Tibial nerve (tissue), 4 donors: ENCODE measurements around the gene AKR1E2. TPM values are rescaled to one million over a fixed set of nuclear protein-coding genes. Genes with fewer than 3 reads are reported as not detected.
A peak's percentile ranks its signal among the peaks of the same experiment; 100 is the strongest.

Experiments
- DNase-seq, 2 donors: peaks; one replicate each; pipeline ENCODE4 v3.0.0-alpha.2; 2019; ENCODE audit warnings: low spot score in 2 of 2
- H3K27ac ChIP-seq, 4 donors: fragments of 200-600 bp; sonication (generic) in 3 of 4; one replicate each; pipeline ENCODE4 v1.5.1; 2017 to 2019; ENCODE audit warnings: mild to moderate bottlenecking in 1 of 4
- H3K27me3 ChIP-seq, 2 donors: fragments of 200-600 bp; sonication (generic) in 1 of 2; one replicate each; pipeline versions ENCODE4 v1.5.1 to v1.6.0; 2017 to 2019
- H3K36me3 ChIP-seq, 3 donors: fragments of 200-600 bp; sonication (generic); one replicate each; pipeline ENCODE4 v1.5.1; 2018 to 2019
- H3K4me1 ChIP-seq, 4 donors: fragments of 200-600 bp; sonication (generic) in 3 of 4; one replicate each; pipeline ENCODE4 v1.5.1; 2017 to 2019
- H3K4me3 ChIP-seq, 4 donors: fragments of 200-600 bp; sonication (generic) in 3 of 4; one replicate each; pipeline ENCODE4 v1.5.1; 2017 to 2019; ENCODE audit warnings: mild to moderate bottlenecking in 1 of 4, moderate library complexity in 1 of 4
- H3K9me3 ChIP-seq, 4 donors: fragments of 200-600 bp; sonication (generic) in 3 of 4; one replicate each; pipeline ENCODE4 v1.5.1; 2017 to 2019
- CTCF ChIP-seq, 5 experiments: fragments of 200-600 bp in 3 of 5; fragments of 450-650 bp in 2 of 5; sonication (generic) in 3 of 5; IDR thresholded peaks; one replicate each; pipeline ENCODE4 v1.5.1; 2016 to 2019; ENCODE audit warnings: antibody characterized with exemption in 5 of 5, mild to moderate bottlenecking in 3 of 5, moderate library complexity in 2 of 5
- EP300 ChIP-seq, 2 donors: sonication (generic); formaldehyde crosslinking; IDR thresholded peaks; one replicate each; pipeline ENCODE4 v1.6.1; 2017; ENCODE audit warnings: antibody characterized with exemption in 2 of 2, mild to moderate bottlenecking in 1 of 2
- POLR2A ChIP-seq, 2 donors: fragments of 450-650 bp; IDR thresholded peaks; one replicate each; pipeline ENCODE4 v1.6.1; 2017; ENCODE audit warnings: antibody characterized with exemption in 2 of 2, mild to moderate bottlenecking in 2 of 2, moderate library complexity in 2 of 2
- WGBS, 2 donors: methylation state at CpG; one replicate each; pipeline ENCODE4 v1.1.5; 2018; 5-methylcytosine and 5-hydroxymethylcytosine counted together
- total RNA-seq, 4 donors: library from RNA; depleted of rRNA; stranded (reverse); fragments of >200 nt; gene quantifications; one replicate each; pipeline ENCODE4 v1.1.0, GENCODE V29; 2016

AKR1E2 gene
- total RNA-seq, 4 donors from 2014 or later: 12.7 to 24.3 (median 21.3) TPM

- no peak for TF ChIP-seq EP300 (IDR thresholded peaks at IDR 0.05)
- no peak for TF ChIP-seq POLR2A (IDR thresholded peaks at IDR 0.05)
- no peak for TF ChIP-seq CTCF (IDR thresholded peaks at IDR 0.05)
- DNase-seq: no peak
- Histone ChIP-seq H3K27me3 (peaks cover 0 to 3% of the 10 kb centered on the region in 2 donors), H3K9me3 (no peaks in the 10 kb centered on the region), H3K27ac (no peak overlapping the region), H3K4me3 (no peak overlapping the region), H3K36me3 (peaks cover 0 to 68% (median 0%) of the 10 kb centered on the region in 3 donors), H3K4me1 (peaks cover 0 to 4% (median 0%) of the 10 kb centered on the region in 4 donors)
- WGBS, 2 donors: 87 to 93% methylated on average over 4 of the region's 4 CpGs
Measured at GRCh38 chr10:4834898-4835405, 8.9 kb downstream of the AKR1E2 start.

GRCh38 chr10:4835494-4835918 is 9.5 kb downstream of the AKR1E2 start:
- no peak for DNase-seq
- Histone ChIP-seq H3K4me1 (no peaks in the 10 kb centered on the region), H3K9me3 (no peaks in the 10 kb centered on the region), H3K27me3 (peaks cover 0 to 3% of the 10 kb centered on the region in 2 donors), H3K27ac (no peak overlapping the region), H3K4me3 (no peak overlapping the region), H3K36me3 (peaks cover 0 to 69% (median 0%) of the 10 kb centered on the region in 3 donors)
- 83 to 86% methylated on average over 5 of the region's 5 CpGs for WGBS, 2 donors
- TF ChIP-seq POLR2A (IDR thresholded peaks at IDR 0.05) (no peak), CTCF (IDR thresholded peaks at IDR 0.05) (no peak), EP300 (IDR thresholded peaks at IDR 0.05) (no peak)

GRCh38 chr10:4836416-4836969 is 10.5 kb downstream of the AKR1E2 start:
- Histone ChIP-seq H3K4me3 (no peak overlapping the region), H3K27me3 (peaks cover 0 to 3% of the 10 kb centered on the region in 2 donors), H3K27ac (no peak overlapping the region), H3K36me3 (peaks cover 0 to 63% (median 0%) of the 10 kb centered on the region in 3 donors), H3K9me3 (no peaks in the 10 kb centered on the region), H3K4me1 (no peaks in the 10 kb centered on the region)
- DNase-seq: peak in 1 of 2 donors; percentile 2
- WGBS, 2 donors: 85 to 90% methylated on average over 8 of the region's 8 CpGs
- TF ChIP-seq POLR2A (IDR thresholded peaks at IDR 0.05): no peak
- TF ChIP-seq EP300 (IDR thresholded peaks at IDR 0.05): no peak
- no peak for TF ChIP-seq CTCF (IDR thresholded peaks at IDR 0.05)

DNA sequence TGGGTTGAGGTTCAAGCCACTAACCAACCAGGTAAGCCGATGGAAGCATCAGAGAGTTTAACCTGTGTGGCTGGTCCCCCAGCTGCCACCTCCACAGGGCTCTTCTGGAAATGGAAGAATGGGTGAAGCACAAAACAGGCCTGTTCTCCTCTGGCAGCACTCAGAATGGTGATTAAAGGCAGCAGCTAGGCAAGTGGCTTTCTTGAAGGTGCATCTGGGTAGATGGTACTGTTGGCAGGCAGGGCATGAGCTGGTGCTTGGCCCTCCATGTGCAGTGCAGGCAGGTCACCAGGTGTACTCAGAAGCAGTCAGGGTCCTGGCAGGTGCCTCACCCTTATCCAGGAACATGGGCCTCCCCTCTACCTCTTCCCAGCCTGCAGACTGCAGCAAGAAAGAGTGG is 11.5 kb downstream of the AKR1E2 start:
- Histone ChIP-seq H3K27me3 (peaks cover 0 to 3% of the 10 kb centered on the region in 2 donors), H3K36me3 (peaks cover 0 to 70% (median 0%) of the 10 kb centered on the region in 3 donors), H3K4me1 (no peaks in the 10 kb centered on the region), H3K9me3 (no peaks in the 10 kb centered on the region), H3K4me3 (no peak overlapping the region), H3K27ac (no peak overlapping the region)
- peak in 1 of 2 donors; percentile 3 for DNase-seq
- 87 to 100% methylated on average over 1 of the region's 1 CpG for WGBS, 2 donors
- TF ChIP-seq EP300 (IDR thresholded peaks at IDR 0.05) (no peak), CTCF (IDR thresholded peaks at IDR 0.05) (no peak), POLR2A (IDR thresholded peaks at IDR 0.05) (no peak)

DNA sequence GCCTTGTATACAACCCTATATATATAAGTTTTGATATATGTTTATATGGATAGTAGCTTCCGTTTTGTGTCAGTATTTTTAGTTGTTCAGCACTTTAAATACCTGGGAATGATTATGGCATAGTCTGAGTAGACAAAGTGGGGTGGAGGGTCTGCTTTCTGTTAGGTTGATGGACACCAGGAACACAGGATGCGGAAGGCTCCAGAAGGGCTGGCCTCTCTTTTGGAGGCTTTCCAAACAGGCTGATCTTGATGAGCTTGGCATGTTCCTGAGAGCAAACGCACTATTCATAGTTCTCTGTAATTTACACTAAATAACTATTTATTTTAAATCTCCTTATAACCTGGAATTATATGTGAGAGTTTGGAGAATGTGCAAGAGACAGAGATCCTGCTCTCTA is 12.7 kb downstream of the AKR1E2 start:
- Histone ChIP-seq H3K4me3 (no peak overlapping the region), H3K27me3 (no peaks in the 10 kb centered on the region), H3K4me1 (no peaks in the 10 kb centered on the region), H3K27ac (no peak overlapping the region), H3K9me3 (no peaks in the 10 kb centered on the region), H3K36me3 (peaks cover 0 to 70% (median 0%) of the 10 kb centered on the region in 3 donors)
- WGBS, 2 donors: 72 to 79% methylated on average over 3 of the region's 3 CpGs
- DNase-seq: peak in 1 of 2 donors; percentile 3
- TF ChIP-seq POLR2A (IDR thresholded peaks at IDR 0.05) (no peak), EP300 (IDR thresholded peaks at IDR 0.05) (no peak)
